Stimulated activated CD8-positive, alpha-beta memory T cell treated with anti-CD3 and anti-CD28 coated beads, Interleukin-12 subunit alpha, Interleukin-12 subunit beta, amount 100 ng/mL, for 24 hours (primary cell): Measurements from ENCODE around the gene TRIB2.

Experiments used
- DNase-seq: peaks from one replicate; pipeline ENCODE4 v3.0.0-alpha.2; 2020; ENCODE audit errors: extremely low read depth

TRIB2 gene

DNA sequence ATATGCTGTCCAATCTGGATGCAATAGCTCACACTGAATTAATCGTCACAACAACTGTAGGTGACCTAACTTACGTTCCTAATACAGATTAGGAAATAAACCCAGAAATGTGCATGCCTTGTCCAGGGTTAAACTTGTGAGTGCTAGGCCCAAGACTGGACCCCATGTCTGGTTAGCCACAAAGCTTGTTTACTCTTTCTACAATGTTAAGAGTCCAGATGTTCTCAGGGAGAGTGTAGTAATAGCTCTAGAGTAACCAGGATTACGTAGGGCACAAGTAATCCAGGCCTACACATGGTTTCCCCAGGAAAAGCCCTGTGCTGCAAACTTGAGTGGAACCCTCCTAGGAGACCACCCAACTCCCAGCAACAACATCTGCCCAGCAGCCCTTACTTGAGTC is 26.2 kb downstream of the TRIB2 start:
- DNase-seq: no peak

DNA sequence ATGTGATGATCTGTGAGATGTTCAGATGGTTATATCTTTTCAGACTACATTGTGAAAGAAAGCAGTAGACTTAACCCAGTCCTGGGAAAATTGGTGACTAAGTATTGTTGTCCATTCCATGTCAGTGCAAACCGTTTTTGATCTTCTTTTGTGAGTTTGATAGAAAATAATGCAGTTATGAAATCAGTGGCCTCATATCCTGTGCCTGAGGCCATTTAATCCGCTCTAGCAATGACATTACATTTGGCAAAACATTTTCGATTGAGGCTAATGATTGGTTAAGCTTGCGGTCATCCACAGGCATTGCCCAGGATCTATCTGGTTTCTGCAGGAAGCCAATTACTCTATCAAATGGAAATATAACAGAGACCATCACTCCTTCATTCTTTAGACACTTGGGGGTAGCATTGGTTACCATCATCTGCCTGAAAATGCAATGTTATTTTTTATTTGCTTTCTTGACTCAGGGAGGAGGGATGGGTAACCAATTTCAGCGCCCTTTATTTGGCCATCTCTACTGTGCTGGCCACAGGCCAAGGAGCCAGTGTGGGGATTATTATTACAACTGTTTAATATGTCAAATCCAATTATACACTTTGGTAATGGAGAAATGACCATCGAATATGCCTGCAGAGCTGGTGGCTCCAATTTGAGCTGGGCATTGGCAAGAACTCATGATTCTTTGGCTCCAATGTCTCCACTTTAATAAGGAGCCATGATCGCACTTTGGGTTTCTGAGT is 33.6 kb downstream of the TRIB2 start:
- DNase-seq: no peak

DNA sequence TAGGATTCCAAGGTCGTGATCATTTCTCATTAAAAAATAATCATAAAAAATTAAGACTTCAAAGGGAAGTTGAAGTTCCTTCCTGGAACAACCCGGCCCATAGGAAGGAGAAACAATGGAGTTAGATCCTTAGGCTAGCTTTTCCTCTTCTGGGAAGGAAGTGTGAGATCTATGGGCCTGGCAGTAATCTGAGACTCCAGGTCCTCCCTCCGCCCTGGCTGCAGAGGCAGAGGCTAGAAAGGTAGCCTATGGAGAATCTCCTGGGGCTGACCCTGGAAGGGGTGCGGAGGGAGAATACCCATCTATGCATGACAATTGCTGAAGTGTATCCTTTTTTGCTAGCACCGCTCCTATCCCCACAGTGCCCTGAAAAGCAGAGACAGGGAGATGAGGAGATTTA is 37.9 kb downstream of the TRIB2 start:
- DNase-seq: no peak

DNA sequence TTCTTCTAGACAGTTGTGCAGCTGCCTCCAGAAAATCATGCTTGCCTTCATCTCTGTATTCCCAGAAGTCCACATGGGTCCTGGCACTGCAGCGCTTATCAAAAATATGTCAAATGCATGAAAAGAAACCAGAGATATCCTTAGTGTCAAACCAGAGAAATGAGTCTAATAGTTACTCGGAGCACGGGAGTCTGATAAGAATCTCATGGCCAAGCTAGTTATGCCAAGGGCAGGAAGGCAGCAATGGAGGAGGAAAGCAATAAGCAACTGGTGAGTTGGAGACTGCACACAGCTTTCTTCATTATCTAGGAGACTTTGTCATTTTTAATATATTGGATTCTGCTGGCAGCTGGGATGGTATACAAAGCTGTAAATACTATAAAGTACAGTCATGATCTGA is 38.6 kb downstream of the TRIB2 start:
- DNase-seq: no peak

DNA sequence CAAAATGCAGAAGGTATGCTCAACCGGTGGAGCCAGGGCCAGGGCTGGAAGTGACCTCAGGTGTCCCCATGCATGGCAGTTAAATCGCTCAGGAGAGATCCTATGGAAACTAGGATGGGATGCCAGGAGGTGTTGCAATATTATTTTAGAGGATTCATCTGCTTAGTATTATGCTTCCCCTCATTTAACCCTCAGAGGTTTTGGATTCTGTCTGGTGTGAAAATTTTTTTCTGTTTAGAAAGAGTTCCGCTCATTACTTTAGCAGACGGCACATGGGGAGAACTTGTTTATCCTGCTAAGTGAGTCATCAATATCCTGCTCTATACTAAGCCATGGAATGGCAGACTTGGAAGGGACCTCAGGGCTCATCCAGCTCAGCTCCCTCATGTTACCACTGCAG is 42.5 kb downstream of the TRIB2 start:
- DNase-seq: no peak

DNA sequence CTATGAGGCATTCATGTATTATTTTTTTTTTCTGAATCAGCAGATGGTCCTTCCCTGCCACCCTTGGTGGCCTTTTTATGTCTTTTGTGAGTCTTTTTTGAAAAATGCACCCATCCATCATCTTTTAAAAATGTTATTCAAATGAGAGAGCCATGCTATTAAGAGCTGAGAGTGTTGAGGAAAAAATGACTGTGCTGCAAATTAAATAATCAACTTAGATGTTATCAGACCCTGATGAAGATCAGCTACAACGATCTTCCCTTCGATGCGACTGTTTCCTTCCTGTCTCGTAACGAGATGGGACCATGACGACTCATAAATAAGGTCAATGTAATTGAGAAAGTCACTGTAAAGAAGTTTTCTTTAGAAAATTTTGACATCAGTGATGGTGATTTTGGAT is 44.4 kb downstream of the TRIB2 start:
- DNase-seq: no peak

DNA sequence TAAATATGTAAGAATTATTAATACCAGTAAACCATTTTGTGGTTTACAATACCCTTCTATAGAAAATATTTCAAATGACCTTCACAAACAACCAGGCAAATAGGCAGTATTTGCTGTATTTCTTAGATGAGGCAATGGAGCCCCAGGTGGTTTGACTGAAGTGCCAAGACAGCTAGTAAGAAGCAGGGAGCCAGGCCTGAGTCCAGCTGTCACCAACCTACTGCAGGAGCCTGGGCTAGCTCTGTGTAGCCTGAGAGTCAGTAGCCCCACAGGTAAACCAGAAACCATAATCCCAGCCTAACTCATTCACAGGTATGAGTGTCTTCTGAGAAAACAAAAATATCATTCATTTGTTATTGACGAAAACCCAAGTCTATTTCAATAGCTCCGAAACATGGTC is 45.6 kb downstream of the TRIB2 start:
- DNase-seq: no peak

DNA sequence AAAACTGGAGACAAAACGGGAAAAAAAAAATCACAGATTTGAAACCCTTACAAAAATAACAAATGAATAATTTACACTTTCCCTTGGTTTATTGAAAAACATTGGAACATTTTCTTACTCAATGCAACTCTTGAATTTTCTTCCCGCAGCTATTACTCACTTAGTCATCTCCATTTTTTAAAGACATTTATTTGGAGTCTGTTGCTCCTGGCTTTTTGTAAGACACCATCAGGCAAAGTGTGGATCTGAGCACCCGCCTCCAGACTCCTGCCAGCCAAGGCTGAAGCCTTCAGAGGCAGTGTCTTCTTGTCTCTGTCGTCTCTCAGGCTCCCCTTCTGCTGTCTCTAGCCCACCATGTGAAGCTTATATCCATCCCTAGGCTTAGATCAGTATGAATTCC is 46.2 kb downstream of the TRIB2 start:
- no peak for DNase-seq

DNA sequence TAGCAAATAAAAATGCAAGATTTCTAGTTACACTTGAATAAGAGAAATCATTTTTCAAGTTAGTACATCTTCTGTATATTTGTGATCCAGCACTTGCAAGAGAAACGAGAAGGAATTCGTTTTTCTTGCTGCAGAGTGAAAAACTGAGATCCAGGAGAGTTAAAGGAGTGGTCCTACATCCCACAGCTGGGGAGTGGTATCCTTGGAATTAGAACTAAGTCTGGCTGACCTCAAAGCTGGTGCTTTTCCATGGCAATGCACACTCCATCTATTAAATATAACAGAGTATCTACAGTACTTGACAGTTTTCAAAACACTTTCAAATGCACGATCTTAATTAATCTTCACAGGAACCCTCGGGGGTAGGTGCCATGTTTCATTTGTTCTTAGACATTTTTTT is 46.8 kb downstream of the TRIB2 start:
- DNase-seq: no peak

DNA sequence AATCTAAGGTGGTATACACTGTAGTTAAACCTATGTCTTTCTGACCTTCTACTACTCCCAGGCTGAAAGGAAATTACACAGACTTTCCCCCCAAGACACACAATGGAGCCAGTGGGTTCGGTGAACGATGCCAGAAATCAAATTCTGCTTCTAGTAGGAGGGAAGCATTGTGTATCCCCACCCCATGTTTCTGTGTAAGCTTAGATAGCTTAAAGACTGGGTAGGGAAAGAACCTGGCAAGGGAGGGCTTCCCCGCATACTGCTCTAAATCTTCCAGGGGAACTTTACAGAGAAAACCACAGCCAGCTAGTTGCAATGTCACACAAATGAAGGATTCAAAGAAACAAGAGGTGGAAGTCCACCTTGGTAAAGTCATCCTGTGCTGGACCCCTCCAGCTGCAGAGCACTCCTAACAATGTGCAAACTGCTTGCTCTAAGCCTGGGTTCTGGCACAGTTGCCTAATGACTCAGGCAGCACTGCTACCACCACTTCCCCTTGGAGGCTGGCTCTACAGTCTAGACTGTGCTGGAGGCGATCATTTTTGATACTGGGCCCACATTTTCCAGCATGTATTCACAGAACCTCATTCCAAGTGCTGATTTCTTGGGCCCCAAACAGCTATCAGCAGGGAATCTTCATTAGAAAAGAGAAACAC is 47.5 kb downstream of the TRIB2 start:
- DNase-seq: no peak

DNA sequence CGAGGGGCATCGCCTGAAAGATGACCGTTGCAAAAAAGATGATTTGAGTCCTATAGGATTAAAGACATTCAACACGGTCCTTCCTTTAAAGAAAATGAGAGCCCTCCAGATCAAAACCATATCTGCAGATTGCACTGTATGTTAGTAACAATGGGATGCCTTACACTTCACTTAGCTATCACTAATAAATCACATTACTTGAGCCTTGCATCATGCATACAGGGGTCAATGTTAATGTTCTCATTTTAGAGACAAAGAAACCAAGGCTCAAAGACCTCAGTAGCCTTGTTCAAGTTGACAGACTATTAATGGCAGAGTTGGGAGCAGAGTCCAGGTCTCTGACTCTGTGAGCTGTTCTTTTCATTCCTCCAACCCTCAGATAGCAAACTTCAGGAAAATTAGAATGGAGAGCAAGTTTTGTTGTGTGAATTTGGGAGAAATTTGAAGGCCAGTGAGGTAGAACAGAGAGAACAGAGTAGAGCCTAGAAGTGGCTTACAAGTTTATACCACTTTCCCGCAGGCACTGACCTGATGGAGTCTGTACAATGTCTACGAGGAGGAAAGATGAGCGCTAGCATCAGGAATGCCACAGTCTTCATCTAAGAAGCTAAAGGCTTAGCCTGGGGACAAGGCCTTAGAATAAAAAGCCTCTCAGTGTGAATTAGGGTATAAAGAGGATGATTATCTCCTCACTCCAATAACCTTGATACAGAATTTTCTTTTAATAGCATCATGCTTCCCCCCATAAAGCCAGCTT is 48.3 kb downstream of the TRIB2 start:
- no peak for DNase-seq

DNA sequence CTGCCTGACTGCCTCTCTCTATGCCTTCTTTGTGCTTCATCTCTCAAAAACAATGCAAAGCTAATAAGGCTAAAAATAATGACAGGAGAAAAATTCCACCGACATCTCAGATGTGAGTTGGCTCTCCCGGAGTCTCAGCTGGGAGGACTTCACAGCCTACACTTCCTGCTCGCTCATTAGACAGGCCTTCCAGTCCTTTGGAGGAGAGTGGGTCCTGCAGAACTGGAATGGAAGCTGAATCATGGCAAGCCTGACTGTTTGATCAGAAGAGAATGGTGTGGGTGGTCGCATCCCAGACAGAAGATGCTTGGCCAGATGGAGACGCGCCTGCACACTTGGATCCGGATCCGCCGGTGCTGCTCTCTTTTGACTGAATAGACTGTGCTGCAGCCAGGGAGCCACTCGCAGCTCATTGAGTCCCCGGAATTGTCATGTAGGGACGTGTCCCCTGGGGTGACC is 49.7 kb downstream of the TRIB2 start:
- no peak for DNase-seq

DNA sequence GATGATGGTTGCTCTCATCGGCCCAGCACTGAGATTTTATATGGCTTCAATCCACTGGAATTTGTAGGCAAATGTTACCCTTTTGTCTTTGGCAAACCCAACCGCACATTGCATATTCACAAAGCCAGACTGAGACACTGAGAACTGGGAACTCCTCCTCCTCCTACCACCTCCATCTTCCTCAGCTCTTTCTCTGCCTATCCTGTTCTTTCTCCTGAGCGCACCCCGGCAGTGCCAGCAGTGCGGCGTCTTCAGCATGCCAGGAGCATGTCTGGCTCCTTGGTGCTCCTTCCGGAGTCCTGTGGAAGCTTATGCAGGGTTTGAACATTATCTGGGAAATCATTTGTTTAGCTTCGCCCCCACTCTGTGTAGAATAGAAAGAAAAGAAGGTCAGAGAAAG is 50.8 kb downstream of the TRIB2 start:
- no peak for DNase-seq

DNA sequence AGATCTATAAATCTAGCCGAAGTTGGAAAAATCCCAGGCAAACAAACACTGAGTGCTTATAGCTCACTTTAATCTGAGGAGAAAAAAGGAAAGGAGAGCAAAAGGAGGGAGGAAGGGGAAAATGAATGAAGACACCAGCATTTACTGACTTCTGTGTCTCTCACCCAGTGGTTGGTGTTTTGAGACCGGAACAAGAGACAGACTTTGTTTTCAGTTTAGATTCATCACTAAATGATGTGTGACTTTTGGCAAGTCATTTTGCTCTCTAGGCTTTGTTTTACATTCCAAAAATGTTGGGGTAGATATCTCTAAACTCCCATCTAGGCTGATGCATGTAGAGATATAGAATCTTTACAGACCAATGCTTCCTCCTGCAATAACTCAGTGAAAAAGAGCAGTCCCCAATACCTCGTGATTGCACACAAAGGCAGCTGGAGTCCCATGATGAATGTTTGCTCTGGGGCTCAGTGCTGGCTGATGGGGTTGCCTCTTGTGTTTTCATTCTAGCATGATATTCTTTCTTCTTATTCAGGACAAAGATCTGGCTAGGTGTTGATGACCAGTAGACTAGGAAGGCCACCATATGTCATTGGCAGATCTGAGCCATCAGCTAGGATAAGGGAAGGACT is 51.4 kb downstream of the TRIB2 start:
- no peak for DNase-seq

DNA sequence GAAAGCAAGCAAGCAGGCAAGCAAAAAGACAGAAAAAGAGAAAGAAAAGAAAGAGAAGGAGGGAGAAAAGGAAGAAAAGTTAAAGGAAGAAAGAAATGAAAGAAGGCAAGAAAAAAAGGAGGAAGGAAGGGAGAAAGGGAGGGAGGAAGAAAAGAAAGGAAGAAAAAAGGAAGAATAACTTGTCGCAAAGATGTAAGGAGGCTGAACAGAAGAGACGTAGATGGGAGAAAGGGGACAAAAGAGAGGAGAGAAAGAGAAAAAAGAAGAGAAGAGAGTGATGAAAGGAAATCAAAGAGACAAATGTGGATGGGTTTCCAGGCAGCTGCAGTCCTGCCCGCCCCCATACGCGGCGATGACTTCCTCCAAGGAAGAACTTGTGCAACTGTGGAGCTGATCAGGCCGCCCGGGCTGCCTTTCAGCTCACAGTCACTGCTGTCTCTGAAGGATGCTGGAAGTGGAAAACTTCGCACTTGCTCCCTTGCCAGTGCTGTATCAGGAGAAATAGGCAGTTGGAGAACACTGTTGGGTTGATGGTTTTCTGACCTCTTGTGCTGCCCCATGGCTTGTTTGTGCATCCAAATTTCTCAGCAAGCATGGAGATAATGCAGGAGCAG is 52.9 kb downstream of the TRIB2 start:
- no peak for DNase-seq

DNA sequence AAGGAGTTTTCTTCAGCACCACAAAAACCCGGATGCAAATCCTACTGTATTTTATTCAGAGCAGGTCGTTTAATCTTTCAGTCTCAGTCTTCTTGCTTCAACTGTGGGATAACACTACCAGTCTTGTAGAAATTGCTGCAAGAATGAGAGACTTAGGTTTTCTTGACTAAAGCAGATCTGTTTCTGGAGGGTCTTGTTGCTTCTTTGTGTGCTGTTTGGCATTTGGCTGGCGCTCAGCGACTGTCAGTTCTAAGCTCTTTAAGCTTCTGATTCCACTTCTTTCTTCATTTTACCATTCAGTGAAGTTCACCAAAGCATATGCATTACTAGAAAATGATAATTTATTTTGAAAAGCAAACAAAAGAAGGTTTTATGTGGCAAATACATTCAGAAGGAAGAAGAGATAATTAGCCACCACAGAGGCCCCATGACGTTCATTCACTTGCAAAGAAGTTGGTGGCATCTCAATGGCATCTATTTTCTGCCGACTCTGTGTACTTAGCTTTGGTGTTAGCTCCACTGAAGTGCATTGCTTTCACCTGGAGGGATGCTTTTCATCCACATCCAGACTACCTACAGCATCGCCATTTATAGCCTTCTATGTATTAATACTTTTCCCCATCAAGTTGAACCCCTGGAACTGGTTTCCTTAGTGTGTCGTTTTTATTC is 53.7 kb downstream of the TRIB2 start:
- no peak for DNase-seq

DNA sequence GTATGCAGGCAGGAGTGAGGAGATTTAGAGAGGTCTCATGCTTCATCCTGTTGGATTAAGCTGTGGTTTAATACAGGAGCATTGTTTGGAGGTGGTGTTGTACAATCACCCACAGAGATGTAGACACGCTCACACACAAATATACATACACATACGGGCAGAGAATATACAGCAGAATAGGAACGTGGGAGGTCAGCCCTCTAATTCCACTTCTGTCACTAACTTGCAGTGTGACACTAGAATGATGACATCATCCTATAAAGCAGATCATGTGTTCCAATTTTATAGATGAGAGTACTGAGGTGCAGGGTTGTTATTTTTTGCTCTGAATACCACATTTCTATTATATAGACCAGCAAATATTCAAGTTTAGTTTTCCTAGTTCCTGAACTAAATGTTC is 54.4 kb downstream of the TRIB2 start:
- DNase-seq: no peak

DNA sequence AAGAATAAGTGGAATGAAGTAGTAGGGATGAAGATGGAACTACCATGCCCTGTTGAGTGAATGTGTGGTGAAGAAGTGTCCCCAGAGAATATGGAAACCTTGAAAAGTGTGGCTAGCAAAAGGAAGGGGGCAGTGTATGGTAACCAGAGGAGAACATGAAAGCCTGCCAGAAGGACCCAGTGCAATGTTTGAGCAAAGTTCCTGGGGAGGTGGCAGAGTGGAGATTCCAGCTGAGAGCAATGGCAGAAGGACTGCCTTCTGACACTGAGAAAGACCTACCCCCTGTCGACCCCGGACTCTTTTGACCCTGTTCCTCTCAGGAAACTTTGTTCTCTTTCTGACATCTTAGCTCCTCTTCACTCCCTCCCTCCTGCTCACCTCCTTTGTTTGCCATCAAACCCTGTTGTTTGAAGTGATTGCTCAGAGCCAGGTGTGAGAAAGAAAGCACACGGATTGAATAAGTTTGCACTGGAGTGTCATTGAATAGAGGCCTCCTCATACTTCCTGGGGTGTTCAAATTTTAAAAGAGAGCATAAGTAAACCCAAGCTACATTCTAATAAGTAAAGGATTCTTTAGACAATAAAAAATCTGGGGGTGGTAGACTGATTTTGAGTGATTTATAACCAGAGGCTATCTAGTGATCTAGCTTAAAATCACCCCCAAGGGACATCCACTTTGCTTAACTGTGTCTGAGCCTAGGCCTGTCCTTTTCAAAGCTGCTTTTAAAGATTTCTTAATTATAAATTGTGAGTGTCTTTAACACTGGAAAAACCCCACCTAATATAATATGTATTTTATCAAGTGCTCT is 57.1 kb downstream of the TRIB2 start:
- DNase-seq: no peak

DNA sequence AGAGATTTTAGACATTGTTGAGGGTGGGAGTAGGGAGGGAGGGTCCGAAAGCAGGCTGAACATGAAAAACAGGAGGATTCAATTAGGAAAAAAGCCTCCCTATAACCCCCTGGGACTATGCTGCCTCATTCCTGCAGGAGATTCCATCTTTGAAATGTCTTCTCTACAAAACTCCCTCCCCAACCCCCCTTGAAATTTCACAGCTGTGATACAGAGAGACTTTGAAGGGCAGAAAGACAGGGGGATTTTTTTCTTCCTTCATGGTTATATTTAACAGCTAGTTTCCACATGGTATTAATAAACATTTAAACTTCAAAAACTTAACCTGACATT is 57.6 kb downstream of the TRIB2 start:
- DNase-seq: no peak

DNA sequence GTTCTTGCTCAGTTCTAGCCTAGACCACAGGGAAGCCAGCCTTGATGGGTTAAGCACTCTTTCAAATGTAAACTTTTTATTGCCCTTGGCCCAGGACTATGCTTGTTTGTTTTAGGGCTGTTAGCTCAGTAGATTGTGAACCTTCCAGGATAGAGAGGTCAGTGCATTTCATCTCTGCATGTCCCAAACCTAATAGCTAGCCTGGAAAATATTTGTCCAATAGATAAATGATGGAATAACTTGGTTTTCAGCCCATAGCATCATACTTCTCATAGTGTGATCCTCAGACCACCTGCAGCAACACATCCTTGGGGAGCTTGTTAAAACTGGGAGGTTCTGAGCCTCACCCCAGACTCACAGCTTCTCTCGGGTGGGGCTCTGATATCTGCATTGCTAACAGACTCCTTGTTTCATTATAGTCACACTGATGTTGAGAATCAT is 59.8 kb downstream of the TRIB2 start:
- DNase-seq: no peak

DNA sequence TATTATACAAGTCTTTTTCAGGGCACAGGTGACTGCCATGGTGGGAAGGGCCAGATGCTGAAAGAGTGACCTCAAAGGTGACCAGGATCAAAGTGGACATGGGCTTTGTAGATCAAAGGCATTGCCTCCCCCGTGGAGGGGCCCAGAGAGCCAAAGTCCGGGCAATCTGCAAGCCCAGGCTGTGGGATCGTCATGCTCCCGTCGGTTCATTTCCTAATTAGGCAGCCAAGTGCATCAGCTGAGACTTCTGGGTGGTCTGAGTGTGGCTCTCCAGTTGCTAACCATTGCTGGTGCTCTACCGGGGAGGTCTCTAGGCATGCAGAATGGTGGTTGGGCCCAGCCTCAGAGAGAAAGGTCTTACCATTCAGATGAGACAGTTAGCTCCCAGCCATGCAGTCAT is 61.6 kb downstream of the TRIB2 start:
- no peak for DNase-seq
